NCI-H1694 treated with DMSO at 0.1 percent for 48 hours (cell line): Measurements from ENCODE around the gene FUS.
"Not testable (repeated sequence)": the region's sequence is repeated elsewhere in the genome, so short reads cannot be mapped to it uniquely, and the experiment has no call there.

Source experiments
- DNase-seq: peaks from one replicate; lab custom pipeline; 2025; lab: John Stamatoyannopoulos, UW

Gene FUS

GRCh38 chr16:31143694-31144148 is 36.2 kb upstream of the FUS start:
- DNase-seq = no peak

GRCh38 chr16:31144418-31144817 is 35.5 kb upstream of the FUS start:
- not testable (repeated sequence) for DNase-seq

- no peak for DNase-seq
These were observed 34.4 kb upstream of the FUS start for GRCh38 chr16:31145398-31145990.

- DNase-seq = no peak
These were observed 32.4 kb upstream of the FUS start for GRCh38 chr16:31147574-31147973.

- DNase-seq = no peak
These were observed 31.6 kb upstream of the FUS start for GRCh38 chr16:31148281-31148728.

GRCh38 chr16:31148896-31149295 is 31.0 kb upstream of the FUS start:
- DNase-seq = no peak

- no peak for DNase-seq
These were observed 30.6 kb upstream of the FUS start for GRCh38 chr16:31149332-31149731.

- no peak for DNase-seq
These were observed 29.7 kb upstream of the FUS start, which contains the start of gene PRSS36 for GRCh38 chr16:31149894-31150890. TSS of gene PRSS36 (minus strand) at chr16:31150066. CDS start at chr16:31150035, 31 bp downstream.

- DNase-seq = not testable (repeated sequence)
These were observed 29.0 kb upstream of the FUS start for GRCh38 chr16:31150976-31151375.

- no peak for DNase-seq
These were observed 22.8 kb upstream of the FUS start for GRCh38 chr16:31157136-31157535.

GRCh38 chr16:31167315-31167714 is 12.6 kb upstream of the FUS start:
- no peak for DNase-seq

GRCh38 chr16:31168848-31169247 is 11.1 kb upstream of the FUS start:
- no peak for DNase-seq

- not testable (repeated sequence) for DNase-seq
These were observed 9.9 kb upstream of the FUS start for GRCh38 chr16:31170048-31170447.

GRCh38 chr16:31177136-31177535 is 2.8 kb upstream of the FUS start:
- DNase-seq = no peak

- no peak for DNase-seq
These were observed 656 bp upstream of the FUS start for GRCh38 chr16:31179219-31179746.

- DNase-seq = no peak
These were observed 1.3 kb downstream of the FUS start for GRCh38 chr16:31181102-31181830.

GRCh38 chr16:31182391-31182790 is 2.5 kb downstream of the FUS start:
- no peak for DNase-seq

- no peak for DNase-seq
These were observed 3.8 kb downstream of the FUS start for GRCh38 chr16:31183432-31184428.

- DNase-seq = no peak
These were observed 4.9 kb downstream of the FUS start for GRCh38 chr16:31184888-31185287.

- DNase-seq = no peak
These were observed 5.4 kb downstream of the FUS start for GRCh38 chr16:31185339-31185738.

GRCh38 chr16:31186176-31186575 is 6.2 kb downstream of the FUS start:
- no peak for DNase-seq
